Measurements from ENCODE around the gene HTT. TPM values are rescaled to one million over a fixed set of nuclear protein-coding genes. Genes with fewer than 3 reads are reported as not detected.

The HTT gene
- total RNA-seq, 1 donor from 2014 or later: 242 TPM

GRCh38 chr4:3217771-3218170, 143.3 kb downstream of the HTT start:
- POLR2A ChIA-PET: no interaction called here
- peaks cover 97% of the 10 kb centered on the region for H3K36me3 Mint-ChIP-seq (ENCODE audit: low read depth)
- H3K27me3 Mint-ChIP-seq: no peaks in the 10 kb centered on the region
- no peak for DNase-seq
- CTCF ChIA-PET: no interaction called here
- no peak overlapping the region for H3K27ac Mint-ChIP-seq
- H3K9me3 Mint-ChIP-seq: no peaks in the 10 kb centered on the region
- no peak for TF ChIP-seq CTCF (IDR thresholded peaks at IDR 0.05)
- ATAC-seq (ENCODE audit: low read depth): no peak
- intact Hi-C loops (cut with micrococcal nuclease): no loop called here
- H3K4me3 Mint-ChIP-seq: no peak overlapping the region
- no peaks in the 10 kb centered on the region for H3K4me1 Mint-ChIP-seq

GRCh38 chr4:3218824-3219760, 144.6 kb downstream of the HTT start:
- H3K27me3 Mint-ChIP-seq: no peaks in the 10 kb centered on the region
- ATAC-seq (ENCODE audit: low read depth): no peak
- no peak for TF ChIP-seq CTCF (IDR thresholded peaks at IDR 0.05)
- no peak for DNase-seq
- peaks cover 96% of the 10 kb centered on the region for H3K36me3 Mint-ChIP-seq (ENCODE audit: low read depth)
- H3K4me1 Mint-ChIP-seq: no peaks in the 10 kb centered on the region
- no peak overlapping the region for H3K27ac Mint-ChIP-seq
- ChIA-PET CTCF (no interaction called here), POLR2A (no interaction called here)
- no peaks in the 10 kb centered on the region for H3K9me3 Mint-ChIP-seq
- H3K4me3 Mint-ChIP-seq: no peak overlapping the region
- intact Hi-C loops (cut with micrococcal nuclease): no loop called here

- no peaks in the 10 kb centered on the region for H3K4me1 Mint-ChIP-seq
- H3K36me3 Mint-ChIP-seq (ENCODE audit: low read depth): peaks cover 96% of the 10 kb centered on the region
- intact Hi-C loops (cut with micrococcal nuclease): loop anchor here (10.0 kb wide), 1 partner anchor 225 kb away; the partner anchor contains the start of gene HGFAC
- ATAC-seq (ENCODE audit: low read depth): no peak
- no peak overlapping the region for H3K27ac Mint-ChIP-seq
- CTCF ChIA-PET: no interaction called here
- TF ChIP-seq CTCF (IDR thresholded peaks at IDR 0.05): no peak
- no peaks in the 10 kb centered on the region for H3K9me3 Mint-ChIP-seq
- no peak overlapping the region for H3K4me3 Mint-ChIP-seq
- no peak for DNase-seq
- no peaks in the 10 kb centered on the region for H3K27me3 Mint-ChIP-seq
- POLR2A ChIA-PET: no interaction called here
Measured at GRCh38 chr4:3219761-3220475, 145.4 kb downstream of the HTT start.

GRCh38 chr4:3220476-3221183, 146.1 kb downstream of the HTT start:
- no peaks in the 10 kb centered on the region for H3K9me3 Mint-ChIP-seq
- H3K27ac Mint-ChIP-seq: no peak overlapping the region
- ATAC-seq (ENCODE audit: low read depth): no peak
- ChIA-PET POLR2A (no interaction called here), CTCF (no interaction called here)
- peaks cover 93% of the 10 kb centered on the region for H3K36me3 Mint-ChIP-seq (ENCODE audit: low read depth)
- H3K4me1 Mint-ChIP-seq: no peaks in the 10 kb centered on the region
- no peak for DNase-seq
- TF ChIP-seq CTCF (IDR thresholded peaks at IDR 0.05): no peak
- intact Hi-C loops (cut with micrococcal nuclease): loop anchor here (10.0 kb wide), 1 partner anchor 224 kb away; the partner anchor contains the start of gene HGFAC
- no peaks in the 10 kb centered on the region for H3K27me3 Mint-ChIP-seq
- H3K4me3 Mint-ChIP-seq: no peak overlapping the region

- CTCF ChIA-PET: no interaction called here
- intact Hi-C loops (cut with micrococcal nuclease): loop anchor here (10.0 kb wide), 1 partner anchor 224 kb away; the partner anchor contains the start of gene HGFAC
- H3K4me1 Mint-ChIP-seq: no peaks in the 10 kb centered on the region
- H3K36me3 Mint-ChIP-seq (ENCODE audit: low read depth): peaks cover 93% of the 10 kb centered on the region
- no peaks in the 10 kb centered on the region for H3K27me3 Mint-ChIP-seq
- POLR2A ChIA-PET: no interaction called here
- DNase-seq (no peak), ATAC-seq (ENCODE audit: low read depth) (no peak)
- no peak overlapping the region for H3K4me3 Mint-ChIP-seq
- TF ChIP-seq CTCF (IDR thresholded peaks at IDR 0.05): no peak
- H3K27ac Mint-ChIP-seq: no peak overlapping the region
- no peaks in the 10 kb centered on the region for H3K9me3 Mint-ChIP-seq
Measured at GRCh38 chr4:3221184-3221494, 146.7 kb downstream of the HTT start.

Data from activated B cell treated with CpG ODN at 0.5 μM for 24 hours (primary cell).